Measurements from ENCODE around the gene MSH2.

DNA sequence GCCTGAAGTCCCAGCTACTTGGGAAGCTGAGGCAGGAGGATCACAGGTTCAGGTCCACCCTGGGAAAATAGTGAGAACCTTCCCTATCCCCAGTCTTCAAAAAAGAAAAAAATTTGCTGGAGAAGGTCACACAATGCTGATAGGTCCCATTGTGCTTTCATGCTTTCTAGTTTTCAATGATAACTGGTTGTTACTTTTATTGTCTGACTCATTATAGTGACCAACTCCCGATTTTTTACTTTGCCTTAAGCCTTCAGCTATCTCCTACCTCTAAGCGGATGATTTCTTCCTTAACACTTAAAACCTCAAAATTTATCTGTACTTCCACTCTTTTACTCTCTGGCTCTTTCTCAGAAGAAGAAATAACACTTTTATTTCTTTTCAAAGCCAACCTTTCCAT, 17.3 kb downstream of the MSH2 start:
- no peak for TF ChIP-seq POLR2AphosphoS5 (IDR thresholded peaks at IDR 0.05; ENCODE audit: borderline replicate concordance, low read depth, low read length)
- no peak for TF ChIP-seq EZH2 (IDR thresholded peaks at IDR 0.05)

All from SK-N-MC (cell line).